ENCODE data around the gene USP54. TPM values are rescaled to one million over a fixed set of nuclear protein-coding genes. Genes with fewer than 3 reads are reported as not detected.
A peak's percentile ranks its signal among the peaks of the same experiment; 100 is the strongest.

USP54 gene
- total RNA-seq (ENCODE audit: low replicate concordance) = 45.5 and 54.5 TPM in 2 replicates
- long read RNA-seq, partial matches to known transcripts = 1 of 5 reads
- long read RNA-seq, other reads (novel, unspliced or antisense) = 4 of 5 reads

DNA sequence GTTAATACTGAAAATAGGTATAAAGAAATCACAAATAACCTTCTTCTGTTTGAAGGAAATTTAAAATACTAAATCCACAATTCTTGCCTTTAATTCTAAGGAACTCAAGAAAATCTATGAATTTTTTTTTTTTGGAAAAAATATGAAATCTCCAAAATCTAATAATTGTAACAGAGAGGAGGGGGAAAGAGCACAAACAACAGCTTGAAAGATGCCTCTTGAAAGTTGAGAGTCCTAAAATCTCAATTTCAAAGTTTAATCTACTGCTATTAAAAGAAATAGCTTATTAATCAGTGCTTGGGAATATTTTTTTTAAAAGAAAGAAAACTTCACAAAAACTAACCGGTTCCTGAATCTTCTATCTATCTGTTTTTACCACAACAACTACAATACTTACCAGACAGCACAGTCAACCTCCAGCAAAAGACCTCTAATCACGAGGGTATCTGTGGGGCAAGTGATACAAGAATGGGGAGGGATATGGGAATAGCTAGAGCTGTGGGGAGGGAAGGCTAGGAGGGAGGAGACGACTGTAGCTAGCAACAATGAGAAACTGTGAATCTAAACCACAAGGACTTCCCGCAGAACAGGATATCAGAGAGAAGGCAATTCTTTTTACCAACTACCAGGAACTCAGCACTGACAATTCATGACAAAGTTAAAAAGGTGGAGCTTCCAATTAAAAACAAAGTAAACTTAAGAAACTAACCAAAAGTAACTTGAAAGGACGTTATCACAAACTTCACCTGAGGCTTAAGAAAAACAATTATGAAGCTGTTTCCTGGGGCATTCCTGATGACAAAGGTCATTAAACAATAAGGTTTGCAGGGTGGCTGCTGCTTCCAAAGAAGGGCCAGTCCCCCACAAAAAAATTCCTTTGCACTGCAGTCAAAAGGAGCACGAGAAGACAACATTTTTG is at the start of gene USP54:
USP54 (minus strand) TSS at position 462 of the 919 bp plus-strand sequence. CDS start 15,684 bp downstream, outside the sequence.
- Mint-ChIP-seq H3K9me3 (peaks cover 3% of the 10 kb centered on the region), H3K36me3 (peaks cover 6% of the 10 kb centered on the region), H3K27me3 (peaks cover 5% of the 10 kb centered on the region), H3K27ac (peak within 1 kb of the TSS; percentile 94), H3K4me1 (ENCODE audit: unreplicated experiment) (peaks cover 39% of the 10 kb centered on the region), H3K4me3 (peak within 1 kb of the TSS; percentile 79)
- TF ChIP-seq, protein P1, sequence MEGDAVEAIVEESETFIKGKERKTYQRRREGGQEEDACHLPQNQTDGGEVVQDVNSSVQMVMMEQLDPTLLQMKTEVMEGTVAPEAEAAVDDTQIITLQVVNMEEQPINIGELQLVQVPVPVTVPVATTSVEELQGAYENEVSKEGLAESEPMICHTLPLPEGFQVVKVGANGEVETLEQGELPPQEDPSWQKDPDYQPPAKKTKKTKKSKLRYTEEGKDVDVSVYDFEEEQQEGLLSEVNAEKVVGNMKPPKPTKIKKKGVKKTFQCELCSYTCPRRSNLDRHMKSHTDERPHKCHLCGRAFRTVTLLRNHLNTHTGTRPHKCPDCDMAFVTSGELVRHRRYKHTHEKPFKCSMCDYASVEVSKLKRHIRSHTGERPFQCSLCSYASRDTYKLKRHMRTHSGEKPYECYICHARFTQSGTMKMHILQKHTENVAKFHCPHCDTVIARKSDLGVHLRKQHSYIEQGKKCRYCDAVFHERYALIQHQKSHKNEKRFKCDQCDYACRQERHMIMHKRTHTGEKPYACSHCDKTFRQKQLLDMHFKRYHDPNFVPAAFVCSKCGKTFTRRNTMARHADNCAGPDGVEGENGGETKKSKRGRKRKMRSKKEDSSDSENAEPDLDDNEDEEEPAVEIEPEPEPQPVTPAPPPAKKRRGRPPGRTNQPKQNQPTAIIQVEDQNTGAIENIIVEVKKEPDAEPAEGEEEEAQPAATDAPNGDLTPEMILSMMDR (conservative IDR thresholded peaks at IDR 0.05) = no peak
- DNase-seq (ENCODE audit: extremely low spot score, unreplicated experiment) = no peak

DNA sequence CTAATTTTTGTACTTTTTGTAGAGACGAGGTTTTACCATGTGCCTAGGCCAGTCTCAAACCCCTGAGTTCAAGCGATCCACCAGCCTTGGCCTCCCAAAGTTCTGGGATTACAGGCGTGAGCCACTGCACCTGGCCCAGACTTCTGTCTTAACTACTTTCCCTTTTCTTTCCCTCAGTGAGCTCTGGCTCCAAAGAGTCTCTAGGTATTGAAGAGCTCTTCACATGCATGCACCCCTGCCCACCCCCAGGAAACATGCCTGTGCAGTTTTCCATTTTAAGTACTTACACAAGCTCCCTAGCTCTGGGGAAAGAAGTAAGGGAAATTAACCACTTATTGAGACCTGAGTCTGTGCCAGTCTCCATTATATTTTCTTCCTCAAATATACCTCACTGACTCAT is 48.1 kb upstream of the USP54 start:
- Mint-ChIP-seq H3K36me3 (no peaks in the 10 kb centered on the region), H3K4me3 (no peak overlapping the region), H3K27me3 (peaks cover 10% of the 10 kb centered on the region), H3K27ac (no peak overlapping the region), H3K9me3 (no peaks in the 10 kb centered on the region), H3K4me1 (ENCODE audit: unreplicated experiment) (peaks cover 12% of the 10 kb centered on the region)
- no peak for DNase-seq (ENCODE audit: extremely low spot score, unreplicated experiment)
- TF ChIP-seq, protein P1 (conservative IDR thresholded peaks at IDR 0.05) = no peak

DNA sequence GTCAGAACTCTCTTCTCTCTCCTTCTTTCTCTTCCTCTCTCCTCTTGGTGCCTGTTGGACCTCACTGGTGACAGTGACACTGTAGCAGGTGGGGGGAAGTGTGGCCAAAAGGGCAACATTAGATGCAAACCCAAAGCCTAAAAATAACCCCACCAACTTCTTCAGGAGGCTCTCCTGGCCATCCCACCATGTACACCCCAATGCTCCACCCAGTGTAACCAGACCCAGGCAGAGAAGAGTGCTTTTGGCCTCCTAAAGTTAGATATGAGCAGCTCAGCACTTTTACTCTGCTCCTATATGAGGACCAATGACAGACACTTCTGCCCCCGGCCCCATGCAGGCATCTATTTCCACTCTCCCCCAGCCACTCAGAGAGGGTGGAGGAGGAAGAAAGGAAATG is 44.6 kb upstream of the USP54 start:
- Mint-ChIP-seq H3K36me3 (no peaks in the 10 kb centered on the region), H3K27ac (no peak overlapping the region), H3K4me3 (no peak overlapping the region), H3K9me3 (no peaks in the 10 kb centered on the region), H3K4me1 (ENCODE audit: unreplicated experiment) (no peaks in the 10 kb centered on the region), H3K27me3 (peaks cover 3% of the 10 kb centered on the region)
- TF ChIP-seq, protein P1 (conservative IDR thresholded peaks at IDR 0.05) = no peak
- no peak for DNase-seq (ENCODE audit: extremely low spot score, unreplicated experiment)

DNA sequence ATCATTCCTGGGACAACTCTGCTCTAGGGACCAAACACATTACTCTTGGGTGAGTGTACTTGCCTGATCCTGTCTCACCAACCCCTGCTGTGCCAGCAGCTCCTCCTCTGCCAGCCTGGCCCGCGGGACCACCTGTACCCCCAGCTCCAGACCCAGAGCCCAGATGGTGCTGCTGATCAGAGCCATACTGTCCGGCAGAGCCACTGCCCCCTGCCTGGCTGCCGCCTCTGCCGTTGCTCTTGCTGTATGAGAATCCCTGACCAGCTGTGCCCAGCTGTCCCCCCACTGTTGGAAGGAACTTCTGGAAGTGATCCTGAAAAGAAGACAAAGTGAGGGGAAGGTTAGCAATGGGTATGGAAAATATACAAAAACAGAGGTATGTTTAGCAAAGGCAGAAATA is 43.3 kb upstream of the USP54 start:
- no peaks in the 10 kb centered on the region for H3K36me3 Mint-ChIP-seq
- no peak overlapping the region for H3K27ac Mint-ChIP-seq
- DNase-seq (ENCODE audit: extremely low spot score, unreplicated experiment) = no peak
- H3K9me3 Mint-ChIP-seq = no peaks in the 10 kb centered on the region
- TF ChIP-seq, protein P1 (conservative IDR thresholded peaks at IDR 0.05) = no peak
- no peak overlapping the region for H3K4me3 Mint-ChIP-seq
- H3K27me3 Mint-ChIP-seq = peaks cover 3% of the 10 kb centered on the region
- no peaks in the 10 kb centered on the region for H3K4me1 Mint-ChIP-seq (ENCODE audit: unreplicated experiment)

- peaks cover 4% of the 10 kb centered on the region for H3K36me3 Mint-ChIP-seq
- DNase-seq (ENCODE audit: extremely low spot score, unreplicated experiment) = no peak
- TF ChIP-seq, protein P1 (conservative IDR thresholded peaks at IDR 0.05) = no peak
- H3K4me3 Mint-ChIP-seq = no peak overlapping the region
- no peaks in the 10 kb centered on the region for H3K27me3 Mint-ChIP-seq
- H3K9me3 Mint-ChIP-seq = peaks cover 4% of the 10 kb centered on the region
- H3K4me1 Mint-ChIP-seq (ENCODE audit: unreplicated experiment) = peaks cover 19% of the 10 kb centered on the region
- no peak overlapping the region for H3K27ac Mint-ChIP-seq
Observed at GRCh38 chr10:73629165-73629564, 38.0 kb upstream of the USP54 start.
